OCI-LY7 (cell line): ENCODE results near the gene CACNG5.

ENCODE experiments used
- CTCF ChIP-seq: fragments of 200-600 bp; sonication (generic); conservative IDR thresholded peaks from 2 replicates; pipeline ENCODE4 v1.5.1; 2014; ENCODE audit warnings: mild to moderate bottlenecking, antibody characterized with exemption, low read length, moderate library complexity, mixed read lengths
- EZH2phosphoT487 ChIP-seq: fragments of 200-600 bp; sonication (generic); IDR thresholded peaks from 2 replicates; pipeline ENCODE4 v1.6.1; 2018; ENCODE audit warnings: low read depth, borderline replicate concordance, mild to moderate bottlenecking, mixed run types, antibody characterized with exemption, low read length, moderate library complexity, mixed read lengths

- TF ChIP-seq CTCF (no peak), EZH2phosphoT487 (no peak)
These were observed 54.7 kb downstream of the CACNG5 start for GRCh38 chr17:66889480-66890230.
